ENCODE data around the gene TMEM72.
A peak's percentile ranks its signal among the peaks of the same experiment; 100 is the strongest.

TMEM72 gene

DNA sequence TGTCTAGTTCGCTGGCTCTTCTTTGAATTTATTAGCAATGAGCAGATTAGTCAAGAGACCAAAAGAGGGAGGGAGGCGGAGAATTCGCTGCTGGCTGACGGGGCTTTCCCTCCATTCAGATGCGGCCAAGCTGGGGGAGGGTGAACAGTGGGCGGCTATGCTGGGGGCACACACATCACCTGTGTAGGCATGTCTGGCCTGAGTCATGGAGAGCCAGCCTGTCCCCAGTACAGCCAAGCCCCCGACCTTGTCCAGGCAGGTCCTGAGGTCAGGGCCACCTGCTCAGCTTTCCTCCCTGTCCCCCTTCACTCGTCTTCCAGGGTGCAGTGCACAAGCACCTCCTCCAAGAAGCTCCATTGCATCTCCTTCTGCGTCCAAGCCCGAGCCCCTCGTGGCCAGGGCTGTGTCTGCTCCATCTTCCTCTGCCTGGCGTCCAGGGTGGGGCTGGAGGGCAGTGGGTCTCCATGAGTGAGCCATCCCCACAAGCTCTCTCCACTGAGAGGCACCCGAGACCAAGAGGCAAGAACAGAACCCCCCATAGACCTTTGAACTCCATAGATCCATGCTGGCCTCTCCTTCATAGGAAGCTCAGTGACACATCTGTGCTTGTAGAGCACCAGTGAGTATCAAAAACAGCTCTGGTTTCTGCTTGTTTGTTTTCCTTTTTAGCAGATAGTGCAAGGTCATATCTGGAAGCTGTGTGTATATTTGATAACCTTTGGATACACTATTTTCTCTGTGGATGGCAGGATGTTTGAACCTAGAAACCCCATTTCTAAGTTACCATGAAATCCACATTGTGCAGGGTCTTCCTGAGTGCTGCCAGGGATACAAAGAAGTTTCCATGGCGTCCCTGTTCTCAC lies 69.4 kb downstream of the TMEM72 start:
- FAIRE-seq: peak; percentile 88
- TF ChIP-seq PAX5 (IDR thresholded peaks at IDR 0.05; ENCODE audit: insufficient read depth, low read length, severe bottlenecking) (no peak), POLR2A (IDR thresholded peaks at IDR 0.05; ENCODE audit: low read depth, low read length) (no peak), TAF1 (IDR thresholded peaks at IDR 0.05; ENCODE audit: low read depth, low read length) (no peak), SPI1 (IDR thresholded peaks at IDR 0.05; ENCODE audit: low read depth, low read length) (no peak), POLR2AphosphoS5 (IDR thresholded peaks at IDR 0.05; ENCODE audit: low read depth, low read length) (no peak), POU2F2 (IDR thresholded peaks at IDR 0.05; ENCODE audit: low read depth, low read length) (no peak)
- no peak for DNase-seq (ENCODE audit: insufficient read length, low spot score)

DNA sequence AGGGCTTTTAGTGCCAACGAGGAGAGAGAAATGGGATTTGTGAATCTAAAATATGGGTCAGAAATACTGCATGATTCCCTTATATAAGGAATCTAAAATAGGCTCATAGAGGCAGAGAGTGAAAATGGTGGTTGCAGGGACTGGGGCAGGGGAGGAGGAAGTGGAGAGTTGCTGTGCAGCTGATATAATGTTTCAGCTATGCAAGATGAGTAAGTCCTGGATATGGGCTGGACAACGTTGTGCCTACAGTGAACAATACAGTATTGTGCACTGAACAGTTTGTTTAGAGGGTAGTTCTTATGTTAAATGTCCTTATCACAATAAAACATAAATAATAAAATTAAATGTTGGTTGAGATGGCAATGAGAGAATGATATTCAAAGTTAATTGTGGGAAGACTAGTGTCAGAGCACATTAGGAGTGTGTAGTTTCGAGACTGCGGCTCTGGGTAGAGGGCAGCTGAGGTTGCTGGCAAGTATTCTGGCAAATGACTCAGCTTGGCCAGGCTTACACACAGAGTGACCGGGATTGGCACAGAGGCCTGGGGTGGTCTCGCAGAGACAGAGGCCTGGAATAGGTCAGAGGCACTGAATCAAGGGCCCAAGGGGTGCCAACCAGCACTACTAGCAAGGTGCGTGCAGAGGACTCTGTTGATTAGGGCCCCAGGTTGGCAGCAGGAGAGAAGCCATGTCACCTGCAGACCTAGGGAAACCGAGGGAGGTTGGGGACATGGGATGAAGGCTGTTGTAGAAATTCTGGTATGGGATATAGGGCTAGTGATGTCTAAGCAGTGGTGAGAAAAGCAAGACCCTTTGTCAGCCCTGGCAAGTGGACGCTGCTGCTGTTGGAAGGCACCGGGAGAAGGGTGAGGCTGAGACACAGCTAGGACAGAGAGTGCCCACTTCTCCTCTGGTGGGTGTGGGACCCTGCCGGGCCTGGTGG lies 70.3 kb downstream of the TMEM72 start:
- TF ChIP-seq POLR2A (IDR thresholded peaks at IDR 0.05; ENCODE audit: low read depth, low read length) (no peak), SPI1 (IDR thresholded peaks at IDR 0.05; ENCODE audit: low read depth, low read length) (peak; percentile 80)
- FAIRE-seq: peak; percentile 95
- no peak for DNase-seq (ENCODE audit: insufficient read length, low spot score)

DNA sequence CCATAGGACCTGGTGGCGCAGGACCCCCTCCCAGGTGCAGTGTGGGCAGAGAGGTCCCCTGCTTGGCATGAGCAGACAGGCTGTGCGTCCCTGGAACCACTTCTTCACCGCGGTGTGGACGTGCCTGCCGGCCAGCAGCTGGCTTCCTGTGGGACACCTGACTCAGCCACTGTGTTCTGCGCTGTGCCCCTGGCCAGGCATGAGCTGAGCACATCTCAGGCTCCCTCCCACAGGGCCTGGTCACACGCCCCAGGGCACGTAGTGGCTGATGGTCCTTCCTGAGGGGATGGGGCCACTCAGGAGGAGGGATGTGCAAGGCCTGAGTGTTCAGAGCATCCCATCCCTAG lies 71.0 kb downstream of the TMEM72 start:
- no peak for TF ChIP-seq SPI1 (IDR thresholded peaks at IDR 0.05; ENCODE audit: low read depth, low read length)
- no peak for TF ChIP-seq POU2F2 (IDR thresholded peaks at IDR 0.05; ENCODE audit: low read depth, low read length)
- no peak for TF ChIP-seq POLR2A (IDR thresholded peaks at IDR 0.05; ENCODE audit: low read depth, low read length)
- no peak for TF ChIP-seq TAF1 (IDR thresholded peaks at IDR 0.05; ENCODE audit: low read depth, low read length)
- no peak for TF ChIP-seq PAX5 (IDR thresholded peaks at IDR 0.05; ENCODE audit: insufficient read depth, low read length, severe bottlenecking)
- no peak for TF ChIP-seq POLR2AphosphoS5 (IDR thresholded peaks at IDR 0.05; ENCODE audit: low read depth, low read length)
- DNase-seq (ENCODE audit: insufficient read length, low spot score): no peak
- FAIRE-seq: no peak

DNA sequence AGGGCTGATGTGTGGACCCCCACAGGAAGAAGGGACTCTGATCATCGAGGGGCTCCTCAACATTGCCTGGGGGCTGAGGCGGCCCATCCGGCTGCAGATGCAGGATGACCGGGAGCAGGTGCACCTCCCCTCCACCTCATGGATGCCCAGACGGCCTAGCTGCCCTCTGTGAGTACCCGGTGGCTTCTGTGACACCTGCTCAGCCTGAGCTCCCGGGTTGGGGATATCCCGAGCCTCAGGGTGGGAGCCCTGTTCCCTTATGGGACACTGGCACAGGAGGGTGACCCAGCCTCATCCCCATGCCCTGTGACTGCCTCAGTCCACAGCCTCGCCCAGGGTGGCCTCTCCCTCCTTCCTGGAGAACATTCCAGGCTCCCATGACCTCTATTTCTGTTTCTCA lies 71.4 kb downstream of the TMEM72 start:
- no peak for FAIRE-seq
- DNase-seq (ENCODE audit: insufficient read length, low spot score): no peak
- TF ChIP-seq POLR2A (IDR thresholded peaks at IDR 0.05; ENCODE audit: low read depth, low read length): no peak

DNA sequence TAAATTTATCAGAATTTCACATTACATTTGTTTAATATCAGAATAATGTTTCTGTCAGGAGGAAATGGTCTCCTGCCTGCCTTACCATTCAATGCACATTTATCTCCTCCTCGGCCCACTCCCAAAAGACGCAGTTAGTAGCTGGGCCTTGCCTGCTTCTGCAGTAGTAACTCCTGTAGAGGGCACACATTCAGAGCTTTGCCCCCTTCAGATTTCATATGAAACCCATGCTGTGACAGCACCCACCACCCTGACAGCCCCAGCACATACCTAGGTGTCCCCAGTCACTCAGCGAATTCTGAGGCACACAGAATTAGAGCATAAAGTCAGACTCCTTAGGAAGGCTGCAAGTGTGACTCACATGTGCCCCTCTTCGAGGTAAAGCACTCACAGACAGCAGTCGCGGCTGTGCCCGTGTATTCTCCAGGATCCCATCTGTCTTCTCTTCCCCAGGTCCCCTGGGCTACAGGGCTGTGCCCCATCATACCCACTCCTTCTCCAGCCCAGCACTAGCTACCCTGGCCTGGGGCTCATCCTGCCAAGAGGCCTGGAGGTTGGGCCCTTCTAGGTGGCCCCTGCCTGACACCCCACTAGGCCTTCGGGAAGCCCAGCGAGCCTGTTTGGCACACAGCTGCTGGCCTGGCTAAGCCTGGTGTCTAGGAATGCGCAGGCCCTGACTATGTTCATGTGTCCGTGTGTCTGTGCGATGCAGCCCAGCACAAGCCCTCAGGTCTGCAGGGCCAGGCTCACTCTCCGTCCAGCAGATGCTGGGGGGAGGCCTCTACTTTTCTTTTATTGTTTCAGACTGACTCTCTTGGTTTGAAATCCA lies 72.1 kb downstream of the TMEM72 start:
- FAIRE-seq: no peak
- TF ChIP-seq PAX5 (IDR thresholded peaks at IDR 0.05; ENCODE audit: insufficient read depth, low read length, severe bottlenecking): no peak
- TF ChIP-seq POU2F2 (IDR thresholded peaks at IDR 0.05; ENCODE audit: low read depth, low read length): no peak
- no peak for TF ChIP-seq POLR2AphosphoS5 (IDR thresholded peaks at IDR 0.05; ENCODE audit: low read depth, low read length)
- no peak for TF ChIP-seq TAF1 (IDR thresholded peaks at IDR 0.05; ENCODE audit: low read depth, low read length)
- no peak for TF ChIP-seq SPI1 (IDR thresholded peaks at IDR 0.05; ENCODE audit: low read depth, low read length)
- no peak for TF ChIP-seq POLR2A (IDR thresholded peaks at IDR 0.05; ENCODE audit: low read depth, low read length)
- DNase-seq (ENCODE audit: insufficient read length, low spot score): no peak

DNA sequence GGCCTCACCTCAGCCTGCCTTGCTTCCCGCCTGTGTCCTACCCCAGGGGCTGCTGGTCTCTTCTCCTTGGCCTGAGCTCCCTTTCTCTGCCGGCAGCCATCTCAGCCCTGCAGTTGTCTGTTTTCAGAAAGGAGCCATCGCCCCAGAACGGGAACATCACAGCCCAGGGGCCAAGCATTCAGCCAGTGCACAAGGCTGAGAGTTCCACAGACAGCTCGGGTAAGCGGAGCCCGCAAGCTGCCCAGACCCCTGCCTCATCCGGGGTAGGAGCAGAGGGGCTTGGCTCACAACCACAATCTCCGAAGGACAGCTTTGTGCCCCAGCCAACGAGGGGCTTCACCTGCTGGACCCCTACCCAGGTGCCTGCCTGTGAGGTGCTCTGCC lies 72.8 kb downstream of the TMEM72 start:
- DNase-seq (ENCODE audit: insufficient read length, low spot score) (no peak), FAIRE-seq (no peak)
- TF ChIP-seq POU2F2 (IDR thresholded peaks at IDR 0.05; ENCODE audit: low read depth, low read length): no peak
- no peak for TF ChIP-seq PAX5 (IDR thresholded peaks at IDR 0.05; ENCODE audit: insufficient read depth, low read length, severe bottlenecking)
- no peak for TF ChIP-seq POLR2A (IDR thresholded peaks at IDR 0.05; ENCODE audit: low read depth, low read length)
- no peak for TF ChIP-seq SPI1 (IDR thresholded peaks at IDR 0.05; ENCODE audit: low read depth, low read length)
- TF ChIP-seq POLR2AphosphoS5 (IDR thresholded peaks at IDR 0.05; ENCODE audit: low read depth, low read length): no peak
- no peak for TF ChIP-seq TAF1 (IDR thresholded peaks at IDR 0.05; ENCODE audit: low read depth, low read length)

DNA sequence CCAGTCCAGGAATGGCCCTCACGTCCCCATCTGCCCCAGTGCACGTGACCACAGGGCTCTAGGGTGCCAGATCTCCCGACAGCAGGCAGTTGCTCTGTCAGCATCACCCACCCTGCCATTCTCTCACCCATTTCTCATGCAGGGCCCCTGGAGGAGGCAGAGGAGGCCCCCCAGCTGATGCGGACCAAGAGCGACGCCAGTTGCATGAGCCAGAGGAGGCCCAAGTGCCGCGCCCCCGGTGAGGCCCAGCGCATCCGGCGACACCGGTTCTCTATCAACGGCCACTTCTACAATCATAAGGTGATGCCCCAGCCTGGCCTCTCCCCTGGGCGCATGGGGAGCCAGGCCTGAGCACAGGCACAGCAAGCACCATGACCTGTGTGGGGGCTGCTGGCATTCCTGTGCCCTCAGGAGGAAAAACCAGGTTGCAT lies 73.5 kb downstream of the TMEM72 start:
- DNase-seq (ENCODE audit: insufficient read length, low spot score): no peak
- FAIRE-seq: no peak
- TF ChIP-seq POLR2AphosphoS5 (IDR thresholded peaks at IDR 0.05; ENCODE audit: low read depth, low read length) (no peak), POU2F2 (IDR thresholded peaks at IDR 0.05; ENCODE audit: low read depth, low read length) (no peak), PAX5 (IDR thresholded peaks at IDR 0.05; ENCODE audit: insufficient read depth, low read length, severe bottlenecking) (no peak), SPI1 (IDR thresholded peaks at IDR 0.05; ENCODE audit: low read depth, low read length) (no peak), TAF1 (IDR thresholded peaks at IDR 0.05; ENCODE audit: low read depth, low read length) (no peak), POLR2A (IDR thresholded peaks at IDR 0.05; ENCODE audit: low read depth, low read length) (no peak)

DNA sequence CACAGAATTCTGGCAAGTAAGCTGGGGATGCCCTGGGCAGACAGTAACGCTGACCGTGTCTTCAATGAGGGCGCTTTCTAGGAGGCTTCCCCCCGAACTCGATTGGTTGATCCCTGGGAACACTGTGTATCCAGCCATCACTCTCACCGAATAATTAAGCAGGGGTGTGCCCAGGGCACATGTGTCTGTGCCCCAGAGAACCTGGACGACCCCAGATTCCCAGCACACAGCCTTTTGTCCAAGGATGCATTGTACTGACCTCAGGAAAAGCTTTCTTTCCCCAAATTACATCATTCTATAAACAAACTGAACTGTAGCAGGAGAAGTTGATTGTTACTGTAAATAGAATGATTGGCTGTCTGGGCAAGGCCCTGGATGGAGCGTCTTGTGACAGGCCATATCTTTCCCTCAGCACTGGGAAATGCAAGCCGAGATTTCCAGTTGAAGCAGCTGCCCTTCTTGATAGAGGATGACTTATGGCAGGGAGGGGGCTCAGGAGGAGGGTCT lies 74.1 kb downstream of the TMEM72 start:
- no peak for DNase-seq (ENCODE audit: insufficient read length, low spot score)
- TF ChIP-seq PAX5 (IDR thresholded peaks at IDR 0.05; ENCODE audit: insufficient read depth, low read length, severe bottlenecking): no peak
- no peak for TF ChIP-seq TAF1 (IDR thresholded peaks at IDR 0.05; ENCODE audit: low read depth, low read length)
- TF ChIP-seq POLR2AphosphoS5 (IDR thresholded peaks at IDR 0.05; ENCODE audit: low read depth, low read length): no peak
- no peak for FAIRE-seq

DNA sequence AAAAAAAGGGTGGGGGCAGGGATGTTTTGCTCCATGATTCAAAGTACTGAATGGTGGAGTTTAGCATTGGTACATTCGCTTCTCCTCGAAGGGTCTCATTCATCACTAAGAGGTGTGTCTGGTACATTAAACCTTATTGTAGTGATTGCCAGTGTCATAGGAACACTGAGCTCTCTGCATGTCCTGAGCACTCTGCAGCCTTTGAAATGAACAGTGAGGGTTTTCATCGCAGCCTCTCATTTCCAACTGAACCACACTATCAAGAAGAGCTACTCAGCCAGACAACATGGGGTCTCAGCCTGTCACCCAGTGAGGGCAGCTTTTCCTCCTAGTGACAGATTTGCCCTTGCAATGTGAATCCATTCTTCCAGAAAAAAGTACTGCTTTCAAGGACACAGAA lies 75.0 kb downstream of the TMEM72 start:
- TF ChIP-seq POLR2AphosphoS5 (IDR thresholded peaks at IDR 0.05; ENCODE audit: low read depth, low read length): no peak
- TF ChIP-seq POLR2A (IDR thresholded peaks at IDR 0.05; ENCODE audit: low read depth, low read length): no peak
- TF ChIP-seq TAF1 (IDR thresholded peaks at IDR 0.05; ENCODE audit: low read depth, low read length): no peak
- no peak for TF ChIP-seq SPI1 (IDR thresholded peaks at IDR 0.05; ENCODE audit: low read depth, low read length)
- TF ChIP-seq PAX5 (IDR thresholded peaks at IDR 0.05; ENCODE audit: insufficient read depth, low read length, severe bottlenecking): no peak
- TF ChIP-seq POU2F2 (IDR thresholded peaks at IDR 0.05; ENCODE audit: low read depth, low read length): no peak
- DNase-seq (ENCODE audit: insufficient read length, low spot score) (no peak), FAIRE-seq (no peak)

Data from GM12891 (cell line).